ENCODE data around the gene MBD2. TPM values are rescaled to one million over a fixed set of nuclear protein-coding genes. Genes with fewer than 3 reads are reported as not detected.
"Not testable (repeated sequence)": the region's sequence is repeated elsewhere in the genome, so short reads cannot be mapped to it uniquely, and the experiment has no call there.

The MBD2 gene
- polyA plus RNA-seq = 12.3 TPM

- Mint-ChIP-seq H3K9me3 (no peaks in the 10 kb centered on the region), H3K4me1 (peaks cover 28 to 37% (median 33%) of the 10 kb centered on the region in 3 donors), H3K27me3 (no peaks in the 10 kb centered on the region), H3K4me3 (peak within 1 kb of the TSS; percentile 92 to 98 (median 97)), H3K36me3 (no peaks in the 10 kb centered on the region), H3K27ac (peak within 1 kb of the TSS; percentile 85 to 97 (median 96))
These were observed at the start of gene MBD2 for GRCh38 chr18:54224379-54225014. TSS of gene MBD2 (minus strand) at chr18:54224669. CDS start at chr18:54224559, 110 bp downstream.

GRCh38 chr18:54269893-54270844 is 45.7 kb upstream of the MBD2 start:
- Mint-ChIP-seq H3K27ac (peak overlapping the region; percentile 99), H3K4me3 (peak overlapping the region; percentile 90 to 98 (median 91)), H3K27me3 (no peaks in the 10 kb centered on the region), H3K36me3 (peaks cover 1% of the 10 kb centered on the region), H3K4me1 (peaks cover 7 to 25% (median 23%) of the 10 kb centered on the region in 3 donors), H3K9me3 (no peaks in the 10 kb centered on the region)

- H3K27ac Mint-ChIP-seq = peak overlapping the region; percentile 99
- no peaks in the 10 kb centered on the region for H3K36me3 Mint-ChIP-seq
- peaks cover 12 to 30% (median 30%) of the 10 kb centered on the region in 3 donors for H3K4me1 Mint-ChIP-seq
- H3K4me3 Mint-ChIP-seq = peak overlapping the region; percentile 90 to 98 (median 91)
- H3K27me3 Mint-ChIP-seq = no peaks in the 10 kb centered on the region
- no peaks in the 10 kb centered on the region for H3K9me3 Mint-ChIP-seq
These were observed 44.3 kb upstream of the MBD2 start for GRCh38 chr18:54268751-54269150.

- Mint-ChIP-seq H3K36me3 (no peaks in the 10 kb centered on the region), H3K4me3 (peak overlapping the region in 1 of 4 donors; percentile 81), H3K27ac (peak overlapping the region in 1 of 3 donors; percentile 13), H3K27me3 (no peaks in the 10 kb centered on the region), H3K9me3 (no peaks in the 10 kb centered on the region), H3K4me1 (peaks cover 21 to 33% (median 32%) of the 10 kb centered on the region in 3 donors)
These were observed 43.2 kb upstream of the MBD2 start for GRCh38 chr18:54267701-54268100.

GRCh38 chr18:54263904-54264336 is 39.5 kb upstream of the MBD2 start:
- no peaks in the 10 kb centered on the region for H3K9me3 Mint-ChIP-seq
- no peaks in the 10 kb centered on the region for H3K36me3 Mint-ChIP-seq
- peaks cover 29 to 36% (median 31%) of the 10 kb centered on the region in 3 donors for H3K4me1 Mint-ChIP-seq
- peak overlapping the region in 2 of 3 donors; percentile 71 to 84 for H3K27ac Mint-ChIP-seq
- peak overlapping the region; percentile 21 to 81 (median 72) for H3K4me3 Mint-ChIP-seq
- H3K27me3 Mint-ChIP-seq = no peaks in the 10 kb centered on the region

- H3K4me3 Mint-ChIP-seq = peak overlapping the region in 1 of 4 donors; percentile 87
- H3K4me1 Mint-ChIP-seq = peaks cover 23 to 32% (median 29%) of the 10 kb centered on the region in 3 donors
- no peaks in the 10 kb centered on the region for H3K9me3 Mint-ChIP-seq
- no peaks in the 10 kb centered on the region for H3K27me3 Mint-ChIP-seq
- peak overlapping the region in 2 of 3 donors; percentile 54 to 71 for H3K27ac Mint-ChIP-seq
- no peaks in the 10 kb centered on the region for H3K36me3 Mint-ChIP-seq
These were observed 37.4 kb upstream of the MBD2 start for GRCh38 chr18:54261894-54262293.

GRCh38 chr18:54260396-54261072 is 36.1 kb upstream of the MBD2 start:
- no peaks in the 10 kb centered on the region for H3K9me3 Mint-ChIP-seq
- H3K4me1 Mint-ChIP-seq = peaks cover 17 to 29% (median 27%) of the 10 kb centered on the region in 3 donors
- peak overlapping the region; percentile 39 to 83 (median 42) for H3K27ac Mint-ChIP-seq
- H3K4me3 Mint-ChIP-seq = no peak overlapping the region
- H3K36me3 Mint-ChIP-seq = no peaks in the 10 kb centered on the region
- no peaks in the 10 kb centered on the region for H3K27me3 Mint-ChIP-seq

- not testable (repeated sequence) for H3K36me3 Mint-ChIP-seq, H3K4me3 Mint-ChIP-seq, H3K27ac Mint-ChIP-seq, H3K27me3 Mint-ChIP-seq, H3K9me3 Mint-ChIP-seq
- peaks cover 11 to 18% (median 15%) of the 10 kb centered on the region in 3 donors for H3K4me1 Mint-ChIP-seq
These were observed 33.3 kb upstream of the MBD2 start for GRCh38 chr18:54257818-54258217.

GRCh38 chr18:54257015-54257414 is 32.5 kb upstream of the MBD2 start:
- H3K27me3 Mint-ChIP-seq = no peaks in the 10 kb centered on the region
- H3K4me1 Mint-ChIP-seq = peaks cover 9 to 17% (median 13%) of the 10 kb centered on the region in 3 donors

GRCh38 chr18:54255141-54255540 is 30.7 kb upstream of the MBD2 start:
- H3K4me3 Mint-ChIP-seq = no peak overlapping the region
- no peaks in the 10 kb centered on the region for H3K36me3 Mint-ChIP-seq
- no peaks in the 10 kb centered on the region for H3K9me3 Mint-ChIP-seq
- H3K27ac Mint-ChIP-seq = no peak overlapping the region
- H3K4me1 Mint-ChIP-seq = peaks cover 18 to 29% (median 19%) of the 10 kb centered on the region in 3 donors
- H3K27me3 Mint-ChIP-seq = no peaks in the 10 kb centered on the region

More at GRCh38 chr18:54257015-54257414, 32.5 kb upstream of the MBD2 start:
- Mint-ChIP-seq H3K36me3 (no peaks in the 10 kb centered on the region), H3K9me3 (no peaks in the 10 kb centered on the region), H3K27ac (no peak overlapping the region), H3K4me3 (no peak overlapping the region)

- Mint-ChIP-seq H3K27me3 (no peaks in the 10 kb centered on the region), H3K4me1 (peaks cover 22 to 31% (median 22%) of the 10 kb centered on the region in 3 donors), H3K4me3 (no peak overlapping the region), H3K9me3 (no peaks in the 10 kb centered on the region), H3K27ac (no peak overlapping the region), H3K36me3 (no peaks in the 10 kb centered on the region)
These were observed 29.8 kb upstream of the MBD2 start for GRCh38 chr18:54254265-54254758.

- Mint-ChIP-seq H3K4me1 (peaks cover 32 to 38% (median 32%) of the 10 kb centered on the region in 3 donors), H3K36me3 (no peaks in the 10 kb centered on the region), H3K9me3 (no peaks in the 10 kb centered on the region), H3K4me3 (peak overlapping the region in 2 of 4 donors; percentile 49 to 65), H3K27ac (no peak overlapping the region), H3K27me3 (no peaks in the 10 kb centered on the region)
These were observed 27.3 kb upstream of the MBD2 start for GRCh38 chr18:54251606-54252390.

GRCh38 chr18:54250846-54251261 is 26.4 kb upstream of the MBD2 start:
- peak overlapping the region in 3 of 4 donors; percentile 11 to 87 (median 78) for H3K4me3 Mint-ChIP-seq
- H3K27me3 Mint-ChIP-seq = no peaks in the 10 kb centered on the region
- peaks cover 33 to 38% (median 33%) of the 10 kb centered on the region in 3 donors for H3K4me1 Mint-ChIP-seq
- H3K36me3 Mint-ChIP-seq = no peaks in the 10 kb centered on the region
- no peaks in the 10 kb centered on the region for H3K9me3 Mint-ChIP-seq
- peak overlapping the region in 1 of 3 donors; percentile 39 for H3K27ac Mint-ChIP-seq

Data from IgD-negative memory B cell (primary cell).